ENCODE measurements around the gene NINJ2. TPM values are rescaled to one million over a fixed set of nuclear protein-coding genes. Genes with fewer than 3 reads are reported as not detected.

NINJ2 gene
- total RNA-seq, 4 donors from 2014 or later = 0.78 to 9.0 (median 5.2) TPM

- H3K27me3 ChIP-seq = no peaks in the 10 kb centered on the region
- no peak for TF ChIP-seq POLR2AphosphoS5 (IDR thresholded peaks at IDR 0.05)
- TF ChIP-seq, protein P1, sequence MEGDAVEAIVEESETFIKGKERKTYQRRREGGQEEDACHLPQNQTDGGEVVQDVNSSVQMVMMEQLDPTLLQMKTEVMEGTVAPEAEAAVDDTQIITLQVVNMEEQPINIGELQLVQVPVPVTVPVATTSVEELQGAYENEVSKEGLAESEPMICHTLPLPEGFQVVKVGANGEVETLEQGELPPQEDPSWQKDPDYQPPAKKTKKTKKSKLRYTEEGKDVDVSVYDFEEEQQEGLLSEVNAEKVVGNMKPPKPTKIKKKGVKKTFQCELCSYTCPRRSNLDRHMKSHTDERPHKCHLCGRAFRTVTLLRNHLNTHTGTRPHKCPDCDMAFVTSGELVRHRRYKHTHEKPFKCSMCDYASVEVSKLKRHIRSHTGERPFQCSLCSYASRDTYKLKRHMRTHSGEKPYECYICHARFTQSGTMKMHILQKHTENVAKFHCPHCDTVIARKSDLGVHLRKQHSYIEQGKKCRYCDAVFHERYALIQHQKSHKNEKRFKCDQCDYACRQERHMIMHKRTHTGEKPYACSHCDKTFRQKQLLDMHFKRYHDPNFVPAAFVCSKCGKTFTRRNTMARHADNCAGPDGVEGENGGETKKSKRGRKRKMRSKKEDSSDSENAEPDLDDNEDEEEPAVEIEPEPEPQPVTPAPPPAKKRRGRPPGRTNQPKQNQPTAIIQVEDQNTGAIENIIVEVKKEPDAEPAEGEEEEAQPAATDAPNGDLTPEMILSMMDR (IDR thresholded peaks at IDR 0.05) = no peak
- no peaks in the 10 kb centered on the region for H3K9me3 ChIP-seq
- ATAC-seq = no peak
- WGBS, 2 donors (ENCODE audit: low coverage in 1 of 2) = 78 to 83% methylated on average over 2 to 3 of the region's 3 CpGs
- no peaks in the 10 kb centered on the region for H3K36me3 ChIP-seq
- H3K4me1 ChIP-seq = peaks cover 0 to 61% (median 15%) of the 10 kb centered on the region in 3 donors
- H3K4me3 ChIP-seq = no peak overlapping the region
- peak overlapping the region in 3 of 4 donors; percentile 86 to 94 (median 92) for H3K27ac ChIP-seq
These were observed 90.7 kb downstream of the NINJ2 start for GRCh38 chr12:572532-572899.

DNA sequence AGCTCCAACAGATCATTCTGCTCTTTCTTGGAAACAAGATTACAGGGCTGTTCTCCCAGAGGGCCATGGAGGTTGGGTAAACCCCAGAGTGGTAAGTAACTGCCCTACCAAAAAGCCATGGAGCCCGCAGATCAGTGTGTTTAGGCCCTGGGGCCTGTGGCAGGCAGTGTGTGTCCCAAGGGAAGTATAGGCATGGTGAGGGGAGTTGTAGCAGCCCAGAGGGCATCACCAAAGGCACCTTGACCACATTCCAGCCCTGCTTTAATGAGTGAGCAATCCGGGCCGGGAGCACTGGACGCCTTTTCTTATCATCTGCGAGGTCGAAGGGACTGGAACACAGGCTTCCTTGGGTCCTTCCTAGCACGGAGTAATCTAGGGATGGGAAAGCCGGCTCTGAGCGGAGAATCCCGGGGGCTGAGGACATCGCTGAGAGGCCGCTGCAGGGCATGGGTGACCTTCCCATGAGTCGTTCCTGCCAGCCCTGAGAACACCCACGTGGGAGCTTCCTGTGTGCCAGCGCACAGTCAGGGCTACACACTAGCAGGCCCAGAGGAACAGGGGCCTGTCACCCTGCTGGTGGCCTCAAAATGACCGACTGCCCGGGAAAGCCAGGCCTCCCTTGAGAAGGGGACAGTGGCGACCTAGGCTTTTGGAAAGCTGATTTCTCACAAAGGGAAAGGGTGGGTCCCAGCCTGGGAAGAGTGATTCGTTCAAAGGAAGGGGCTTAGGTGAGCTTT lies 91.3 kb downstream of the NINJ2 start:
- Histone ChIP-seq H3K27me3 (no peaks in the 10 kb centered on the region), H3K4me1 (peaks cover 0 to 60% (median 15%) of the 10 kb centered on the region in 3 donors)
- no peak for ATAC-seq

DNA sequence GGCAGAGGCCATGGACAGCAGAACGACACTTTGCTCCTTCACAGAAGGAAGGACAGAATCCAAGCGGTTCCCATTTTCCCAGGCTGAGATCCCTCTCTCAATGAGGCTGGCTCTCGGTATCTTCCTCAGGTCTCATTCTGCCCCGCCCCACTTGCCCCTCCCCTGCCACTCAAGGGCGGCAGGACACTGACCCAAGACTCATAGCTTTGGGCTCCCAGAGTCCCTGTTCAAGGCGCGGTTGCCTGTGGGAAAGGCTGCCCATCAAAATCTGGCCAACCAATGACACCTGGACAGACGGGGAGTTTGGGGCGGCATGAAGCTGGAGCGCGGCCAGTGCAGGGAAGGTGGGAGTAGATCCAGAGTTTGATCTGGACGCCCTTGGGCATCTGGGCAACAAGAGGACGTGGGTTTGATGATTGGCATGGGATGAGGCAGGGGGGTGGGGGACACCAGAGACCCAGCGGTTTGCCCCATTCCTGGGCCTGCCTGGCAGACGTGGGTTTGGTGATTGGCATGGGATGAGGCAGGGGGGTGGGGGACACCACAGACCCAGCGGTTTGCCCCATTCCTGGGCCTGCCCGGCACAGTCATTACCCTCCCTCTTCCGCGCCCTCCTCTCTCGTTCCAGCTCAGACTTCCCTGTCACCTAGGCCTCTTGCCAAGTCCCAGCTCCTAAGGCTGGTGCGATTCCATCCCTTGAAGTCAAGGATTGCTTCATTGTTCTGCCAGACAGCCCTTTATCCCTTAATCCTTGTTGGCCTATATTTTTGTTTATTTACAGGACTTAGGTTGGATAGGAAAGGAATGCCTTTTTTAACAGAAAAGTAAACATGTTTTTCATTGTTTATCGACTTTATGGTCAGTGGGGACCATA lies 92.1 kb downstream of the NINJ2 start:
- Histone ChIP-seq H3K9me3 (no peaks in the 10 kb centered on the region), H3K4me1 (peaks cover 0 to 52% (median 11%) of the 10 kb centered on the region in 3 donors), H3K36me3 (no peaks in the 10 kb centered on the region), H3K27ac (peak overlapping the region; percentile 79 to 94 (median 89)), H3K4me3 (peak overlapping the region; percentile 41 to 74), H3K27me3 (no peaks in the 10 kb centered on the region)
- TF ChIP-seq, protein P1 (IDR thresholded peaks at IDR 0.05) = no peak
- TF ChIP-seq EP300 (IDR thresholded peaks at IDR 0.05) (no peak), POLR2A (IDR thresholded peaks at IDR 0.05) (no peak), POLR2AphosphoS5 (IDR thresholded peaks at IDR 0.05) (peak; percentile 78)
- 8 to 21% methylated on average over 4 to 6 of the region's 22 CpGs for WGBS, 2 donors (ENCODE audit: low coverage in 1 of 2)
- peak; percentile 59 for ATAC-seq

More for the DNA sequence above, 91.3 kb downstream of the NINJ2 start:
- Histone ChIP-seq H3K36me3 (no peaks in the 10 kb centered on the region), H3K4me3 (peak overlapping the region in 1 of 2 donors; percentile 74), H3K27ac (peak overlapping the region; percentile 19 to 94 (median 89)), H3K9me3 (no peaks in the 10 kb centered on the region)
- TF ChIP-seq EP300 (IDR thresholded peaks at IDR 0.05) (no peak), POLR2AphosphoS5 (IDR thresholded peaks at IDR 0.05) (no peak), POLR2A (IDR thresholded peaks at IDR 0.05) (no peak)
- TF ChIP-seq, protein P1 (IDR thresholded peaks at IDR 0.05) = no peak
- WGBS, 2 donors (ENCODE audit: low coverage in 1 of 2) = 61 to 68% methylated on average over 5 to 8 of the region's 19 CpGs

DNA sequence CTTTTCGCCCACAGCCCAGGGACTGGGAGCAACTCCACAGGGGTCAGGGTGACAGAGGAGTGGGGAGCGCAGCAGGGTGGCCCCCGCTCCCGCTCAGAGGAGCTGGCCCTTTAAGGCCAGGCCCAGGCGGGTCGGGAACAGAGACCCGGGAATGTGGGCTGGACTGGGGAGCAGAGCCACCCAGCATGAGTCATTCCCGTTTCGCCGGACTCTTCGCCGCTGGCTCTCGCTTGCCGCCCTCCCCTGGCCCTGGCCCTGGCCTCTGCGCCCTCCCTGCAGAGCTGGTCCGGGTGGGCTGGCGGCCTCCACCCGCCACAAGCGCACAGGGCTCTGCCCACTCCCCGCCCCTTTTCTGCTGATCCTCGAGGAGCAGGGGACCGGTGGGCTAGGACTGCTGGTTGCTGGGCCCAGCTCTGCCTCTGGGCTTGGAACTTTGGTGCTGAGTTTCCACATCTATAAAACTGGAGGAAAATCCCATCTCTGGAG lies 92.8 kb downstream of the NINJ2 start:
- ATAC-seq = peak; percentile 90
- H3K4me1 ChIP-seq = peaks cover 0 to 45% (median 6%) of the 10 kb centered on the region in 3 donors
- H3K27ac ChIP-seq = peak overlapping the region; percentile 79 to 94 (median 89)
- TF ChIP-seq POLR2A (IDR thresholded peaks at IDR 0.05) = peak; percentile 18 to 51
- no peak for TF ChIP-seq EP300 (IDR thresholded peaks at IDR 0.05)
- TF ChIP-seq, protein P1 (IDR thresholded peaks at IDR 0.05) = no peak
- TF ChIP-seq POLR2AphosphoS5 (IDR thresholded peaks at IDR 0.05) = peak; percentile 66
- H3K4me3 ChIP-seq = peak overlapping the region; percentile 41 to 74
- H3K9me3 ChIP-seq = no peaks in the 10 kb centered on the region
- WGBS, 2 donors (ENCODE audit: low coverage in 1 of 2) = 12% methylated on average over 9 of the region's 22 CpGs; no CpG with 5 or more reads in 1 of the 2 donors
- no peaks in the 10 kb centered on the region for H3K27me3 ChIP-seq
- H3K36me3 ChIP-seq = no peaks in the 10 kb centered on the region

All from gastroesophageal sphincter (tissue), 4 donors.